ENCODE results near the gene MFF.

The MFF gene, protein sequence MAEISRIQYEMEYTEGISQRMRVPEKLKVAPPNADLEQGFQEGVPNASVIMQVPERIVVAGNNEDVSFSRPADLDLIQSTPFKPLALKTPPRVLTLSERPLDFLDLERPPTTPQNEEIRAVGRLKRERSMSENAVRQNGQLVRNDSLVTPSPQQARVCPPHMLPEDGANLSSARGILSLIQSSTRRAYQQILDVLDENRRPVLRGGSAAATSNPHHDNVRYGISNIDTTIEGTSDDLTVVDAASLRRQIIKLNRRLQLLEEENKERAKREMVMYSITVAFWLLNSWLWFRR

DNA sequence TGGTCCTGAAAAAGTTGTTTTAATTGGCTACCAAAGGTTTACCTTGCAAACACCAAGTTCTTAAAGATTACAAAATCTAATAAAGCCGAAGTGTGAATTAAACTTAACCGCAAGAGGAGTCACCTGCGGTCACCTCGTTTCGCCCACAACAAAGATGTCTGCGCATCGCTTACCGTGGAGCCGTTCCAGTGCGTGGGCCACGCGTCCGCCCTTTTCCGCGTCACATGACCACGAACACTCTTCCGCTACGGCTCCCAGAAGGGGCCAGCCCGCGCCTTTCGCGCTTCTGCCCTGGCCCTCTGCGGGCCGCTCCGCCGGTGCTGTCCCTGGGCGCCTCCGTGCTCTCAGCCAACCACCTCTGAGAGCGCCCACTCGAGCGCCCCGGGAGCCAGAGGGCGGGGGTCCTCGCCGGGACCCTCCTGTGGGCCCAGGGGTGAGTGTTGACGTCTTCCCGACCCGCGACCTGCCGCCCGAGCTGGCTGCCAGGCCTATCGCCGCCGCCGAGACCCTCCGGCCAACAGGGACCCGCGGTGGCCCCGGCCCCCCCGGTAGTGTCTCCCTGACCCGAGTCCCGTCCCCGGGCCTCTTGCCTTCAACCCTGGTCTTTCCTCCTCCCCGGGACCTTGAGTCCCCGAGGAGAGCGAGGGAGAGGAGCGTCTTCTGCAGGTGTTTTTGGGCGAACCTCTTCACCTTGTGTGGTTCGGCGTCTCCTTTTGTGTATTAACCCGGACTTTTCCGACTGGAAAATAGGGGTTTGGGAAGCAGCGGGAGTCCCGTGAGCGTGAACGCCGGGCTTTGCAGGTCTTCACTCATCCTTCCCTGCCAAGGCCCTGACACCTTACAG lies at the start of gene MFF:
MFF (plus strand) TSS at position 257 of the 844 bp plus-strand sequence. CDS start 5,415 bp downstream, outside the sequence.
- peak; percentile 59 for DNase-seq (ENCODE audit: low read depth)

DNA sequence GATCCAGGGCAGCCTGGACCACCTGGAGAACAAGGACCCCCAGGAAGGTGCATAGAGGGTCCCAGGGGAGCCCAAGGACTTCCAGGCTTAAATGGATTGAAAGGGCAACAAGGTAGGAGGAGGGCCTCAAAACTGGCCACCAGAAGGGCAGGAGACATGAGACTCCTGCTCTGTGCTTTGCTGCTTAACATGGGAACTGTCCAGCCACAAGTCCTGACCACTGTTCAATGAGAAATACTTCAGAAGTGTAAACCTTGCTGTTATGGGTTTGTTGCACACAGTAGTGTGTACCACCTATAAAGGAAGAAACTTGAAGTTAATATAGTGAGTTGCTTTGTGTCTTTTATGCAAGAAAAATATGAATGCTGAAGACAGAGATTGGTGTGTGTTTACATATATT lies 44.2 kb upstream of the MFF start:
- no peak for DNase-seq (ENCODE audit: low read depth)

DNA sequence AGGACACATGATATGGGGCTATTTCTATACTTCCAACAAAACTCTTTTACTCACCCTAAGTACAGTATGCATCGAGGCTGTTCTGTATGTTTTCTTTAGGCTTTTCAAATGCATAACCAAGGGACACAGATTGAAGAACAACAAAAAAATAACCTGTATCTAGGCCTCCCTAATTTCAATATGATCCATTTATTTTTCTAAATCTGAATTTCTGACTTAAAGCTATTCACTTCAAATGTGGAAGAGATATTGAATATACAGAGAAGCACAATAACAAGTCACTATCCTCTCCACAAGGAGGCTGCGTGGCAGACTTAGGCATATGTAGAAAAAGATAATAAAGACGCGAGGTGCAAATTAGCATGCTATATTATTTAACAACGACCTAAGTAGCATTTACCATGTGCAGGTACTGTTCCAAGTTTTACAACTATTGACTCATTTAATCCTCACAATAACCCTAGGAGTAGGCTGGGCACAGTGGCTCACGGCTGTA lies 39.3 kb upstream of the MFF start:
- no peak for DNase-seq (ENCODE audit: low read depth)

DNA sequence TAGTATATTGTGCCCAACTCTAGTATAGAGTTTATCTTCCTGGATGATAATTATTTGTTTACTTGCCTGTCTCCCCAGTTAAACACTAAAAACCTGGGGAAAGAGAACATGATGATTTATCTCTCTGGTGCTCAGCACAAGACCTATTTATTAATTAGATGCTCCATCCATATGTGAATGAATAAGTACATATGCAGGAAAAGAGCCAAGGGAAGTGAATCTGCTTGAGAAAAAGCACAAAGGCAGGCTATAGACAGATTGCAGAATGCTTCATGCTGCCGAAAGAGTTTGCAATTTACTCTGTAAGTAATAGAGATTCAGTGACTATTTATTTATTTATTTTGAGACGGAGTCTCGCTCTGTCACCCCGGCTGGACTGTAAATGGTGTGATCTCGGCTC lies 37.3 kb upstream of the MFF start:
- no peak for DNase-seq (ENCODE audit: low read depth)

DNA sequence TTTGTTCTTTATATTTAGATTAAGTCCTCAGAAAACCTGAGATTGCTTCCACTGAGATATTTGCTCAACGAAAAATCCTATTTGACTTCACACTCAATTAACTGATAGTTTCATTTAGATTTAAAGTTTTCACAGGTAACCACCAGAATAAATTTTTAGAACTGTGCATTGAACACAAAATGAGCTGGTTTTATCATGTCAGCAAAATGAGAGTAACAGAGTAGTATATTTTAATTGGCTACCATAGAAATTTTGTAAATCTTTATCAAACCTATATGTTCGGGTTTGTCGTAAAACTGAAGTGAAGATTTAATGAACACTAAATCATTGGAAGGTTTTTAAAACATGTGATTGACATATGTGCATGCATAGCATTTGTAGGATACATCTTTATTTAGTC lies 32.7 kb upstream of the MFF start:
- no peak for DNase-seq (ENCODE audit: low read depth)

DNA sequence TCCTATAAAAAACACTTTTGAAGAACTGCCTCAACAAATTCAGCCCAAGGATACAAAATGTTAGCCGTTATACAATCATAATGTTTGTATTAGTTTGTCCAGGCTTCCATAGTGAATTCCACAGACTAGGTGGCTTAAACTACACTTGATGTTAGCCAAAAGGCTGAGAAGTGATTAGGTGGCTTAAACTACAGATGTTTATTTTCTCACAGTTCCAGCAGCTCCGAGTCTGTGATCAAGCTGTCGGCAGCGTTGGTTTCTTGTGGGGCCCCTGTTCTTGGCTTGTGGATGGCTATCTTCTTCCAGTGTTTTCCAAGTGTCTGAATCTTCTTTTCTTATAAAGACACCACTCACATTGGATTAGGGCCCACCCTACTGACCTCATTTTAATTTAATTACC lies 31.5 kb upstream of the MFF start:
- DNase-seq (ENCODE audit: low read depth), result no peak

DNA sequence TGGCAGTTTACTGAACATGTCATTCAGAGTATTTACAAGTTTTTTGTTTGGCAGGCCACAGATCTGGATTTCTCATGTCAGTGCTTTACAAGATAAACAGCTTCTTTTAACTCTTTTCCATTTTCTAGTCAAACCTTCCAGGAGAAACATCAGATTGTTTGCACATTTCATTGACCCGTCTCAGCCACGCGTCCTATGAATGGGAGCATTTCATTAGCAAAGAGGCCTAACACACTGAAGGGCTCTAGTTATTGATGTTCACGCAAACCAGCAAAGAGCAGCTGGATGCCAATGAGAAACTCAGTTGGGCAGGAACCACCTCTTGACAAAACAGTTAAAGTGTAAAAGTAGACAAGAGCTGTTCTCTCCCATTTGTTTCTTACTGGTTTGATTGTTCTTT lies 29.2 kb upstream of the MFF start:
- no peak for DNase-seq (ENCODE audit: low read depth)

DNA sequence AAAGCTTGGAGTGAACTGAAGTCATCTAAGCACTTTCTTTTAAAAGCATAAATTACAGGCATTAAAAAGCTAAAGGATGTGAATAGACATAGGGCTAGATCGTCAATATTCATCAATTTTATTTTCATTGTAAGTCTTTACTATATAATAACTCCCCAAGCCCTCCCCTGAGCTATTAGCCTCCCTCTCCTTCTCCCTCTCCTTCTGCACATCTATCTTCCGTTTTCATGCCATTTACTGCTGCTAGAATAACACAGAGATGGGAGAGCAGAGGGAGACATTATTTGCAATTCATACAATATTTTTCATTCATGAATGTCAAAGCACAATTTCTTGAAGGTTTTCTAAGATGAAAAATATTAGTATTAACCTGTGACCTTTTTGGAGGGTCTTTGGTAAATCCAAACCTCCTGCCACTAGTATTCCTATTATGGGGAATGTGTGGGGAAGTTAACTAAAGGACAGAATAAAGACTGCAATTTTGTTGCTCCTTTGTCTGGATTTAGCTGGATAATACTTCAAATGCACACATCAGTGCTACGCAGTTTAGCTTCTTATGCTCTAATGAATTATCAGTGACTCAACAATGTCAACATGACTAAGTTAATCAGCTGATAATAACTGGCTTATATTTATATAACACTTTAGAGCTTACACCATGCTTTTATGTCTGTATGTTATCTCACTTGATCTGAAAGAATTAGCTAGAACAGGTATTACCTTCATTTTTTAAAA lies 28.2 kb upstream of the MFF start:
- DNase-seq (ENCODE audit: low read depth), result no peak

DNA sequence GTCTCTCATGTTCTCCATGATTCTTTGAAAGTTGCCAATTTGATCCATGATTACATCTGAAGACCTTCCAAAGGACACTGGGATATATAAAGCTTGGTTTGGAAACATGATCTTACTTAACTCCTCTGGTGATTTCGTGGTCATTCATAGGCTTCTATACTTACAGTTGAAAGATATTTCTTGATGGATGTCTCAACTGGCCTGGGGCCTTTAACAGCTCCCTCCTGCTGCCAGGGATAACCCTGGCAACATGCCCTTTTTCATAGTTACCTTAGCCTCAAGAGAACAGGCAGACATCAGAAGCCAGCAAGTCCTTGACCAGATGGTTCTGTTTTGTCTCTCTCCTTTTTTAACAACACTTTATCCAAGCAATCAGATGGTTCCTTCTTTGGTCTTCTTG lies 23.5 kb upstream of the MFF start:
- no peak for DNase-seq (ENCODE audit: low read depth)

DNA sequence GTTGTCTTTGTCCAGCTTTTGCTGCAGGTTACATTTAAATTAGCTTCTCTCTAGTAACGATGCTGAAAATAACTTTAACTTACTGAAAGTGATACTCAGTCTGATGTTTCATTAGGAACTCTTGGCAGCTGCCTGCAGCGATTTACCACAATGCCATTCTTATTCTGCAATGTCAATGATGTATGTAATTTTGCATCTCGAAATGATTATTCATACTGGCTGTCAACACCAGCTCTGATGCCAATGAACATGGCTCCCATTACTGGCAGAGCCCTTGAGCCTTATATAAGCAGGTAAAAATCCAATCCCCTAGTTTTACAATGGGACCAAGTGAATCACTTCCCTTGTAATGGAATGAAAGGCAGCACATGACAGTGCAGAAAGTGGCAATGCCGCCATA lies 16.3 kb upstream of the MFF start:
- no peak for DNase-seq (ENCODE audit: low read depth)

DNA sequence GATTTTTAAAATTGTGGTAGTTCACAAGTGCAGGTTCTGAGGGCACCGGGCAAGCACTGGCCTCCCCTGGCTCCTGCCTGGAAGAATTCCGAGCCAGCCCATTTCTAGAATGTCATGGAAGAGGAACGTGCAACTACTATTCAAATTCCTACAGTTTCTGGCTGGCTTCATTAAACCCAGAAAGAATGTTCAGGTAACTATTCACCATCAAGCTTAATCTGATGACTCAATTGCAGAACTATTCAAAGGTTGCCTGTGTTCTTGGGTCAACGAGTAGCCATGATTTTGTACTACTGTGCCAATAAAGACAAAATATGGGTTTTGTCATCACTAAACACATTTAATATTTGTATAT lies 14.3 kb upstream of the MFF start:
- DNase-seq (ENCODE audit: low read depth), result no peak

DNA sequence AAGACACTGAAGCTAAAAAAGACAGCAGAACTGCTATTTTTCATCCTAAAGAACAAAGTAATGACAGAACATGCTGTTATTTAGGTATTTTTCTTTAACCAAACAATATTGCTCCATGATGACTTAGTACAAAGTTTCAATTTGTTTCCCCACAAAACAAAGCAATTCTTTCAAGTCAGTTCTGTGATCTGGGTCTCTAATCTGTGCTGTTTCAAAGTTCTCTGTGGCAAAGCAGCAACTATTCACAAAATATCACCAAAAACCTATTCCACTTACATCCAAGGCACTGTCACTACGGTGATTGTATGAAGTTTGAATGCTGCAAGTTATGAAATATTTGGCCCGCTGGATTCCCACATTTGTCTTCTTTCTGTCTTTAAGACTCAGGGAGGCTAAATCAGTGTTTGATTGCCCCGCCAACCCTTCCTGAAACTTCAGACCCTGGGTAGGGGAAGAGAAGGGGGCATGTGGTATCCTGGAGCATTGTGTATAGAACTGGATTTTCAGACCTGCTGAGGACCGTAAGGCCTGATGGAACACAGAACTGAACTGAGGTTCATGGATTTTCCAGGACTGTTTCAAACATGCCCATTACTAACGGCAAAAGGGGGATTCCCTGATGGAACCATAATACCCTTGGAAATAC lies 13.1 kb upstream of the MFF start:
- no peak for DNase-seq (ENCODE audit: low read depth)

DNA sequence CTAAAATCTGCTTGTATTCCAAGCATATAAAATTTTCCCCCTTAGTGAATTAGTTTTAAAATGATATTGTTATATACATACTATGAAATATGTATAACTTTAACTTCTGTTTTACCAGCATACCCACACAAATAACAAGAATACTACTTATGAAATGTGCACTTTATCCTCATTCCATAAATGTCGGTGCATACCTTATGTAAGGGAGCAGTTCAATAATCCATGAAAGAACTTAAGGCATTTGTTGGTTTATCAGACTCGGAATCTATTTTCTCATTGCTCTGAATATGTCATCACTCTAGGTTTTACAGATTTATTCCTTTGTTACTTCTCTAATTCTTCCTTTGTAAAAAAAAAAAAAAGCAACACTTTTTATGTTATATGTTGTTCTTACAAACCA lies 12.5 kb upstream of the MFF start:
- DNase-seq (ENCODE audit: low read depth), result no peak

DNA sequence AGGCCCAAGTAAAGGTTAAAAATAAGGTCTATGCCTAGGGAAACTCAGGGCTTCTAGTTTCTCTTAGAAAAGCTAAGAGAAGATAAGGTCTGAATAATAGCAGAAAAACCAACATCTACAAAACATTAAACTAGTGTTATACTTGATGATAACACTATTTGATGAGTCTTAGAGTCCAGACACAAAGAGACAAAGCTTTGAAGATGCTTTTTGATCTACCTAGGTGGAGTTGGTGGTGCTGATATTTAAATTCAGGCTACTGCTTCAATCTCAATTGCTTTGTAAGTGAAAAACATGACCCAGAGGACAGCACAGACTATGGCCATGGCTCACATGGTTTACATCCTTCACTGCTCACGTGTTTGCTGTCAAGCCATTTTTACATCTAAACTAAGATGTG lies 11.7 kb upstream of the MFF start:
- DNase-seq (ENCODE audit: low read depth), result no peak

DNA sequence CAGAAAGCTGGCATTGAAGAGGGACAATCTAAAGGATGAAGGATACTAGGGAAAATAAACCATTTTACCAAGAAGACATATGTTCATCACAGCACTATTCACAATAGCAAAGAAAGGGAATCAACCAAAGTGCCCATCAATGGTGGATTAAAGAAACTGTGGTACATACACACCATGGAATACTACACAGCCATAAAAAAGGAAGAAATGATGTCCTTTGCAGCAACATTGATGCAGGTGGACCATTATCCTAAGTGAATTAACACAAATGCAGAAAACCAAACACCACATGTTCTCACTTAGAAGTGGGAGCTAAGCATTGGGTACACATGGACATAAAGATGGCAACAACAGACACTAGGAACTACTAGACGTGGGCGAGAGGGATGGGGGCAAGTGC lies 7.2 kb upstream of the MFF start:
- no peak for DNase-seq (ENCODE audit: low read depth)

DNA sequence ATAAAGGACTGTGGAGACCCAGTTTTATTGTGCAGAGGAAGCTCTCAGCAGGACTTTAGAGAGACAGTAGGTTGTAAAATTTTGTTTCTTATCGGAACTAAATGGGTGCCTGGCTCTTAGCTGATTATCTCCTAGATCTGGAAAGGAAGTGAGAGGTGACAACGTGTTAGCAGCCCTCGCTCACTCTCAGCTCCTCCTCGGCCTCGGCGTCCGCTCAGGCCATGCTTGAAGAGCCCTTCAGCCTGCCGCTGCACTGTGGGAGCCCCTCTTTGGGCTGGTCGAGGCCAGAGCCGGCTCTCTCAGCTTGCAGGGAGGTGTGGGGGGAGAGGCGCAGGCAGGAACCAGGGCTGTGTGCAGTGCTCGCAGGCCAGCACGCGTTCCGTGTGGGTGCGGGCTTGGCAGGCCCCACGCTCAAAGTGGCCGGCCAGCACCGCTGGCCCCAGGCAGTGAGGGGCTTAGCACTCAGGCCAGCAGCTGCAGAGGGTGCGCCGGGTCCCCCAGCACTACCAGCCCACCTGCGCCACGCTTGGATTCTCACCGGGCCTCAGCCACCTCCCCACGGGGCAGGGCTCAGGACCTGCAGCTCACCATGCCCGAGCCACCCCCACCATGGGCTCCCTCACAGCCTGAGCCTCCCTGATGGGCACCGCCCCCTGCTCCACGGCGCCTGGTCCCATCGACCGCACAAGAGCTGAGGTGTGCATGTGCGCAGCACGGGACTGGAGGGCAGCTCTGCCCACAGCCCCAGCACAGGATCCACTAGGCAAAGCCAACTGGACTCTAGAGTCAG lies 4.6 kb upstream of the MFF start:
- no peak for DNase-seq (ENCODE audit: low read depth)

DNA sequence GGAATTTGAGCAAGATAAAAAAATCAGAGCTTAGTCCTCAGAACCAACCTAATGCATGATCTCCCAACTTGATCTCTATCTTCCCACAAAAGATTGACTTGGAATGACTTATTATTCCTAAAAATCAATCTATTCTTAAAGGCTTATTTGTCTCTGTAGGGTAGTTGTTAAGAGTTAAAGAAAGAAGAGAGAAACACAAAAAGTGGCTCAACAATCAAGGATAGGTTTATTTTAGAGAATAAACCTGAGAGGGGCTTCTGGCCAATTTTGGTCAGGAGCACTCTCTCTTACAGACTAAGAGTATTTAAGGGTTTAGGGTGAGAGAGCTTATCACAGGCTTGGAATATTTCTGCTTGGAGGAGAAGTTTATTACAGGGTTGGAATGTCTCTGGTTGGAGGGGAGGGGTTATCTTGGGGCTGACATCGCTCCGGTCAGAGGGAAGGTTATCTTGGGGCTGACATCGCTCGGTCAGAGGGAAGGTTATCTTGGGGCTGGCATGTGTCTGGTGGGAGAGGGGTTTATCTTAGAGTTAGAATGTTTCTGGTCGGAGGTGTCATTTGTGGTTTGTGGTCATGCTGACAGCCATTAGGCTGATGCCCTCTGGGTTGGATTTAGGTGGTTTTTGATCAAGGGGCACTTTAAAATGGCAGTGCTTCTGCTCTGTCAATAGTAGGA lies 2.4 kb upstream of the MFF start:
- no peak for DNase-seq (ENCODE audit: low read depth)

DNA sequence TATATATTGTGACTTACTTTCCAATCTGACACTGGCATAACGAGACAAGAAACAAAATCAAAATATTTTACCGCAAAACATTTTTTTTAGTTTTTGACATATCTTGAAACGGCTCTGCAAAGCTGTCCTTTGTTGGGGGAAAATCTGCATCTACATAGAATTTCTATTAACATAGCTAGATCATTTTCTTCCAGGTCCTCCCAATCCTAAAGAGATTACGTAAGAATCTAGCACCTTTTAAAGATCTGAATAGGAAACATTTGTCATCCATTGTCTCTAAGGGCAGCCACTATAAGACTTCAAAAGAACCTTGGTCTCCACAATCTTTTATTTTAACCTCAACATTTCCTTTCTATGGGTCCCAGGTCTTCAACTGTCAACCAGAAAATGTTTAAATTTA lies 1.2 kb upstream of the MFF start:
- DNase-seq (ENCODE audit: low read depth), result no peak

DNA sequence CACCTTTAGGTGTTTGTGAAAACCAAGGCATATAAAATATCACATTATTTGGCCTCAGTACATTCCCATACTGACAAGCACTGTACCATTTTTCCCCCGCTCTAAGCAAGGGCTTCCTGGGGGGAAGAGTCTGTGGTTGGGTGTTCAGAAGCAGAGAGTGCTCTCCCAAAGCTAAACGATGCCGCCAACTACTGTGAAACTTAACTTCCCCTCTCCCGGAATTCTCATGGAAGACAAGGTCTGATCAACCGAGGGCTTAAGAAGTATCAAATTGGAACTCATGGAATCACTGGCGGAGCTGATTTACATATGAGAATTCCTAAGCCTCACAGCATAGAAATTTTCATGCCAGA lies 433 bp upstream of the MFF start:
- no peak for DNase-seq (ENCODE audit: low read depth)

DNA sequence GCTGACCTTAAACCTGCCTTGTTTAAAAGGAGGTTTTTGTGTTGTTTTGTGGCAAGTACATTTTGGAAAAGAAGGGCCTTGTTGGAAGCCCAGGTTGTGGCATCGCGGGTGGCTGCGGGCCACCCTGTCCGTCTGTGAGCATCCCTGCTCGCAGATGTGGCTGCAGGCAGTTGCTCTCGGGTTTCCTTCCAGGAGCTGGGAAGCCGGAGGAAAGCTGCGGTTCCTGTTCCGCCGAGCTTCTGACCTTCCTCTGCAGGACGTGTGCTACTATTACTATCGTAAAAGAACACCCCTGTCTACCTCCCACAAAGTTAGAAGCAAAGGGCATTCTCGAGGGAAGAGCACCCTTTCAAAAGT lies 766 bp downstream of the MFF start:
- no peak for DNase-seq (ENCODE audit: low read depth)

DNA sequence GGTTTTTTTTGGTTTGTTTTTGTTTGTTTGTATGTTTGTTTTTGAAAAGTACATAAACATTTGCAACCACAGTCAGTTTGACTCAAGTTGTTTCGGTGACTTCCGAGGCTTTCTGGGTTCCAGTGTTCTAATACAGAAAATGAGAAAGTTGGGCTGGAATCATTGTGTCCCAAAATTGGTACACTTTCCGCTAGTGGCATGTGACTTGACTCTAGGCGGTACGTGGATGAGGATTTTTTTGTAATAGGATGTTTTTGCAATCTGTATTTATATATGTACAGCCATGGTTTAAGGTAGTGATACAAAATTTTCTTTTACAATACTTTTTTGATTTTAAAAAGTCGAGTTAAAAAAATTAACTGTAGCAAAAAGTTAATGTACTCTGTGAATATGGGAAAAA lies 1.7 kb downstream of the MFF start:
- no peak for DNase-seq (ENCODE audit: low read depth)
